Kidney (tissue), 14 donors: ENCODE data around the gene ACTMAP. TPM values are rescaled to one million over a fixed set of nuclear protein-coding genes. Genes with fewer than 3 reads are reported as not detected.

Experiments
- DNase-seq, 5 donors: peaks; one replicate each; pipeline ENCODE4 v3.0.0-alpha.2; 2013 to 2020
- FAIRE-seq: peaks from 2 replicates; lab custom pipeline; 2012; peaks lifted over from hg19 to GRCh38; lab: Jason Lieb, UNC
- H3K27ac ChIP-seq, 2 donors: one replicate each; pipeline ENCODE4 v1.7.0; 2013; ENCODE audit warnings: low read depth in 2 of 2, low read length in 2 of 2, inconsistent platforms in 1 of 2
- H3K27me3 ChIP-seq: one replicate; pipeline ENCODE4 v1.7.1; 2013; ENCODE audit warnings: low read length, inconsistent platforms; ENCODE audit not compliant: control insufficient read depth, insufficient read depth
- H3K36me3 ChIP-seq, 3 donors: one replicate each; pipeline versions ENCODE4 v1.7.0 to v1.7.1; 2013; ENCODE audit warnings: low read length in 3 of 3, control low read depth in 1 of 3, inconsistent platforms in 1 of 3; ENCODE audit not compliant: insufficient read depth in 3 of 3, control insufficient read depth in 2 of 3
- H3K4me1 ChIP-seq, 3 donors: one replicate each; pipeline versions ENCODE4 v1.7.0 to v1.7.1; 2013; ENCODE audit warnings: low read length in 3 of 3, inconsistent platforms in 1 of 3, low read depth in 1 of 3; ENCODE audit not compliant: control insufficient read depth in 2 of 3, insufficient read depth in 2 of 3
- H3K4me3 ChIP-seq, 3 donors: one replicate each; pipeline versions ENCODE4 v1.7.0 to v1.8.1; 2013; ENCODE audit warnings: low read length in 3 of 3, control low read depth in 1 of 3, inconsistent platforms in 1 of 3
- H3K9ac ChIP-seq, 3 donors: one replicate each; pipeline versions ENCODE4 v1.7.0 to v1.7.1; 2013; ENCODE audit warnings: low read length in 3 of 3, control low read depth in 1 of 3, inconsistent platforms in 1 of 3
- H3K9me3 ChIP-seq, 3 donors: one replicate each; pipeline versions ENCODE4 v1.7.0 to v1.7.1; 2013; ENCODE audit warnings: low read length in 3 of 3, control low read depth in 1 of 3, inconsistent platforms in 1 of 3; ENCODE audit not compliant: control insufficient read depth in 2 of 3, insufficient read depth in 1 of 3
- CTCF ChIP-seq: IDR thresholded peaks from 3 replicates; pipeline ENCODE4 v1.5.1; 2012; ENCODE audit warnings: mild to moderate bottlenecking, moderate library complexity, borderline replicate concordance; ENCODE audit not compliant: insufficient read depth; ENCODE audit errors: extremely low read depth
- intact Hi-C: fragments of 100-400 bp; cut with DNase I; formaldehyde crosslinking; loops from one replicate; pipeline ENCODE4 v1.11.1; 2022
- polyA plus RNA-seq: library from polyadenylated mRNA; stranded (reverse); fragments of 350-450 nt; fragmentation: Illumina TruSeq; extraction: RNeasy Lipid Tissue Mini Kit (QIAGEN cat#74804); gene quantifications from one replicate; pipeline ENCODE4 v1.2.3, GENCODE V29; 2014; ENCODE audit warnings: low read depth, low replicate concordance; ENCODE audit not compliant: insufficient read depth
- total RNA-seq: library from RNA; stranded (reverse); fragmentation: NEBNext Ultra II Directional; extraction: Animal tissue kit (Norgen Biotek cat#: 25700); gene quantifications from one replicate; pipeline ENCODE4 v1.2.1, GENCODE V29; 2021
- donor health status: control.
- donor health status: control.
- donor health status: control.
- donor health status: control.
- donor health status: control.
- donor health status: DM: yes; HTN: yes; CAD: no.
- donor health status: Normal renal cell carcinoma (clear cell type).

ACTMAP gene
- total and polyA plus RNA-seq, 2 donors from 2014 or later = 8.7 to 8.9 TPM

DNA sequence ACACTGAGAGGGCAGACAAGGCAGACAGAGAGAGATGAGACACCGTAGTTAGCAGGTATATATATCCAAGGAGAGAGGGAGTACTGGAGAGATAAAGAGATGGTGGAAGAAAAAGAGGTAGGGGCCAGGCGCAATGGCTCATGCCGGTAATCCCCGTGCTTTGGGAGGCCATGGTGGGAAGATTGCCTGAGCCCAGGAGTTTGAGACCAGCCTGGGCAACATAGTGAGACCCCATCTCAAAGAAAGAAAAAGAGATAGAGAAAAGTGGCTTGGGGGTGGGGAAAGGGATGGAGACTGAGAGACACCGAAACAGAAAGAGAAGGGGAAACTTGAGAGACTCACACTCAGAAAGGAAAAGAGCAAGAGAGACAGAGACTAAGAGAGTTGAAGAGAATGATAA is 30.3 kb upstream of the ACTMAP start:
- Histone ChIP-seq H3K4me3 (no peak overlapping the region), H3K9ac (no peak overlapping the region), H3K4me1 (peaks cover 0 to 10% (median 10%) of the 10 kb centered on the region in 3 donors), H3K36me3 (peaks cover 0 to 3% (median 0%) of the 10 kb centered on the region in 3 donors), H3K27me3 (no peaks in the 10 kb centered on the region), H3K9me3 (no peaks in the 10 kb centered on the region), H3K27ac (no peak overlapping the region)
- FAIRE-seq (no peak), DNase-seq (no peak)
- TF ChIP-seq CTCF = no peak
- intact Hi-C loops = no loop called here

DNA sequence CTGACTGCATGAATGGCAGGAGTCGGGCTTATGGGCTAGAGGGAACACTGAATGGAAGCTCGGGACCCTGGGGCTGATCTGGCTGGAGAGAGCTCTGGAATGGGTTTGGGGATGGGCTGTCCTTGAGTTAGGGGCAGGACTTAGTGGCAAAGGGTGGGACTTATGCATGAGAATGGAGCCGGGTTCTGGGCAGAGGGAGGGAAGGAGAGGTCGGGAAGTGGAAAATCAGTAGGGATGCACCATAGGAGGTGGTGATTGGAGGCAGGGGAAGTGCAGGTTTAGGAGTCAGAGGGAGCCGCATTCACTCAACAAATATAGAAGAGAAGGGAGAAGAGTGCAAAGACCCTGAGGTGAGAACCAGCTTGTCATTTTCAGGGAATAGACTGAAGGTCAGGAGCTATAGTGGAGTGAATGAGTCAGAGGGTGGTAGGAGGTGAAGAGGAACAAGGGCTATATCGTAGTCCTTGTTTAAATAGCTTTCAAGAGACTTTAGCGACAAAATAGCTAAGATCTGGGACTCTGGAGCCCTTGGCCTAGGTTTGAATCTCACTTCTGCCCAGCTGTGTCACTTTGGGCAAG is 28.5 kb upstream of the ACTMAP start:
- Histone ChIP-seq H3K27ac (peak overlapping the region; percentile 96 to 99), H3K36me3 (no peaks in the 10 kb centered on the region), H3K4me1 (peaks cover 0 to 10% (median 10%) of the 10 kb centered on the region in 3 donors), H3K4me3 (peak overlapping the region; percentile 64 to 99 (median 72)), H3K9ac (peak overlapping the region in 2 of 3 donors; percentile 2 to 11), H3K27me3 (no peaks in the 10 kb centered on the region), H3K9me3 (no peaks in the 10 kb centered on the region)
- intact Hi-C loops = no loop called here
- FAIRE-seq (no peak), DNase-seq (no peak)
- TF ChIP-seq CTCF = no peak

DNA sequence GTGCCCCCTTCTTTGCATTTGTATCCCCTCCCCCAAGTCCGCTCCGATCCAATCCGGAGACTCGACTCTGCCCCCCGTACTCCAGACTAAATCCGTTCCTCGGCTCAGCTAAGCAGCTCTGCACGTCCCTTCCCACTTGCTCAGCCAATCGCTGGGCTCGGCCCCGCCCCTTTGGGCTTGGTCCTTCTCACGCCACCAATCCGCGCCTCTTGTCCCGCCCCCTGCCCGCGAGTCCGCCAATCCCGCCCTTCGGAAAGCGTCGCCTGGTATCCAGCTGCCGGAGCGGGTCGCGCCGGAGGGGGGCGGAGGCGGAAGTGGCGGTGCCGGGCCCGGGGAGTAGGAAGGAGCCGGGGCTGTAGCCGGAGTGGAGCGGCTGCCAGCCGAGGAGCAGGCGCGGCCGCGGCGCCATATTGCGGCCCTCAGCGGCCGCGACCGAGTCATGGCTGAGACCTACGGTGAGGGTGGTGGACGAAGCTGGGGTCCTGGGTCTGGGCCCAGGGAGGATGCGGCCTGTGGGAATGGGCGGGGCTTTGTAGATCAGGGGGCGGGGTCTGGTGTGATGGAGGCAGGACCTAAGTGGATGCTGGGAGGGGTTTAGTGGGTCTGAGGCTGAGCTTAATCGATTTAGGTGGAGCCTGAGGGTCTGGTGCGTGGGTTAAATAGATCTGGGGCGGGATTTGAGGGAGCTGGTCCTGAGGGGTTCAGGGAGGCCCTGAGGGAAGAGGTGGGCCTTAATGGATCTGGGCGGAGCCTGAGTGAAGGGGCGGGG is 27.8 kb upstream of the ACTMAP start, which contains the start of gene RAB4B:
TSS of gene RAB4B (plus strand) at position 311 of the 769 bp plus-strand sequence. CDS start at position 440, 129 bp downstream.
- intact Hi-C loops = no loop called here
- peak; percentile 94 for FAIRE-seq
- peak within 1 kb of the TSS; percentile 68 to 100 (median 97) for H3K9ac ChIP-seq

More for the DNA sequence above, 27.8 kb upstream of the ACTMAP start, which contains the start of gene RAB4B:
- no peaks in the 10 kb centered on the region for H3K27me3 ChIP-seq
- peak; percentile 100 for DNase-seq
- no peaks in the 10 kb centered on the region for H3K9me3 ChIP-seq
- H3K36me3 ChIP-seq = no peaks in the 10 kb centered on the region
- peak; percentile 9 for TF ChIP-seq CTCF
- peak within 1 kb of the TSS; percentile 97 to 99 for H3K27ac ChIP-seq
- H3K4me3 ChIP-seq = peak within 1 kb of the TSS; percentile 98 to 99 (median 98)
- H3K4me1 ChIP-seq = peaks cover 0 to 10% (median 10%) of the 10 kb centered on the region in 3 donors
